Endothelial cell of umbilical vein (primary cell): Measurements from ENCODE around the gene NFIC. TPM values are rescaled to one million over a fixed set of nuclear protein-coding genes. Genes with fewer than 3 reads are reported as not detected.

Experiments
- BruUV-seq: library from RNA; stranded (reverse); fragments of 400-500 nt; replicated peaks from 2 replicates; lab custom pipeline; 2021; lab: Mats Ljungman, UMichigan
- CTCF ChIA-PET: fragments of 300-600, 350-600 bp; sonication (Branson Sonifier 250); formaldehyde crosslinking; loops from one replicate; lab custom pipeline; 2021; ENCODE audit warnings: antibody characterized with exemption, inconsistent platforms; lab: Charles Lee
- POLR2A ChIA-PET: fragments of 300-600, 350-600 bp; sonication (Branson Sonifier 250); formaldehyde crosslinking; loops from one replicate; lab custom pipeline; 2021; ENCODE audit warnings: antibody characterized with exemption, inconsistent platforms; lab: Charles Lee
- DNase-seq: peaks from one replicate; pipeline ENCODE4 v3.0.0-alpha.2; 2011; ENCODE audit warnings: low read depth, low spot score
- FAIRE-seq: peaks from 2 replicates; lab custom pipeline; 2011; peaks lifted over from hg19 to GRCh38; lab: Jason Lieb, UNC
- H2AFZ ChIP-seq: 2 replicates; pipeline ENCODE4 v1.6.0; 2012; ENCODE audit warnings: low read depth, low read length, control low read depth, inconsistent platforms
- H3K27ac ChIP-seq: 2 replicates; pipeline ENCODE4 v1.5.1; 2011; ENCODE audit warnings: low read depth, mild to moderate bottlenecking, control low read depth, low read length, moderate library complexity; ENCODE audit not compliant: insufficient read depth
- H3K27me3 ChIP-seq, 2 experiments: 2 replicates each; pipeline versions ENCODE4 v1.6.0 to v1.6.1; 2011; ENCODE audit warnings: low read length in 2 of 2, mixed read lengths in 1 of 2; ENCODE audit not compliant: control insufficient read depth in 2 of 2, insufficient read depth in 2 of 2
- H3K36me3 ChIP-seq, 2 experiments: 2 replicates in 1 of 2; 3 replicates in 1 of 2; pipeline ENCODE4 v1.5.1; 2011; ENCODE audit warnings: low read length in 2 of 2, mild to moderate bottlenecking in 1 of 2, moderate library complexity in 1 of 2; ENCODE audit not compliant: control insufficient read depth in 2 of 2, insufficient read depth in 2 of 2; ENCODE audit errors: extremely low read depth in 1 of 2
- H3K4me1 ChIP-seq: 3 replicates; pipeline ENCODE4 v1.5.1; 2011; ENCODE audit warnings: mild to moderate bottlenecking, low read length; ENCODE audit not compliant: control insufficient read depth, insufficient read depth; ENCODE audit errors: extremely low read depth
- H3K4me2 ChIP-seq: 2 replicates; pipeline ENCODE4 v1.6.1; 2011; ENCODE audit warnings: low read length, control low read depth, mixed read lengths; ENCODE audit not compliant: insufficient read depth
- H3K4me3 ChIP-seq, 3 experiments: fragments of 200-600 bp in 1 of 3; sonication (generic), shearing (Covaris generic) in 1 of 3; replicated peaks in 1 of 3; 2 replicates each; pipeline ENCODE4 v1.5.1; 2011 to 2016; ENCODE audit warnings: control low read depth in 3 of 3, low read length in 3 of 3, mild to moderate bottlenecking in 2 of 3, inconsistent platforms in 1 of 3, low read depth in 1 of 3, moderate library complexity in 1 of 3; ENCODE audit not compliant: insufficient read depth in 1 of 3
- H3K79me2 ChIP-seq: 2 replicates; pipeline ENCODE4 v1.6.0; 2012; ENCODE audit warnings: low read length, inconsistent platforms; ENCODE audit not compliant: control insufficient read depth, insufficient read depth
- H3K9ac ChIP-seq: replicated peaks from 2 replicates; pipeline ENCODE3; 2011; ENCODE audit warnings: low read length, control low read depth; ENCODE audit not compliant: insufficient read depth; ENCODE audit errors: extremely low read depth
- H3K9me1 ChIP-seq: replicated peaks from 3 replicates; pipeline ENCODE4 v1.6.0; 2011; ENCODE audit warnings: mild to moderate bottlenecking, low read length; ENCODE audit not compliant: control insufficient read depth, insufficient read depth; ENCODE audit errors: extremely low read depth
- H3K9me3 ChIP-seq: replicated peaks from 2 replicates; pipeline ENCODE4 v1.5.1; 2012; ENCODE audit warnings: low read length, inconsistent platforms; ENCODE audit not compliant: control insufficient read depth, insufficient read depth
- H4K20me1 ChIP-seq: replicated peaks from 2 replicates; pipeline ENCODE3; 2011; ENCODE audit warnings: mild to moderate bottlenecking, low read length; ENCODE audit not compliant: control insufficient read depth, insufficient read depth; ENCODE audit errors: extremely low read depth
- CTCF ChIP-seq, 2 donors: IDR thresholded peaks; 1 replicate in 1 of 2; 2 replicates in 1 of 2; pipeline ENCODE4 v1.5.1; 2011; ENCODE audit warnings: low read length in 2 of 2, mild to moderate bottlenecking in 2 of 2, moderate library complexity in 2 of 2, control low read depth in 1 of 2, inconsistent platforms in 1 of 2, low read depth in 1 of 2; ENCODE audit not compliant: insufficient read depth in 1 of 2; ENCODE audit errors: extremely low read depth in 1 of 2
- EZH2 ChIP-seq: IDR thresholded peaks from 2 replicates; pipeline ENCODE4 v1.6.1; 2012; ENCODE audit warnings: borderline replicate concordance, low read depth, mild to moderate bottlenecking, moderate library complexity, low read length, inconsistent platforms; ENCODE audit not compliant: severe bottlenecking
- FOS ChIP-seq: IDR thresholded peaks from 2 replicates; pipeline ENCODE4 v1.6.1; 2011; ENCODE audit warnings: mild to moderate bottlenecking, low read length, moderate library complexity, borderline replicate concordance; ENCODE audit not compliant: insufficient read depth
- GATA2 ChIP-seq: IDR thresholded peaks from 2 replicates; pipeline ENCODE4 v1.7.0; 2011; ENCODE audit warnings: low read depth, mild to moderate bottlenecking, moderate library complexity, mixed read lengths, low read length; ENCODE audit not compliant: insufficient read length, insufficient read depth
- JUN ChIP-seq: IDR thresholded peaks from 2 replicates; pipeline ENCODE4 v1.6.1; 2011; ENCODE audit warnings: borderline replicate concordance, low read depth; ENCODE audit not compliant: insufficient read length, insufficient read depth
- MAX ChIP-seq: IDR thresholded peaks from 2 replicates; pipeline ENCODE4 v1.6.1; 2011; ENCODE audit not compliant: insufficient read depth, insufficient read length
- MYC ChIP-seq: IDR thresholded peaks from one replicate; pipeline ENCODE4 v1.6.1; 2011; ENCODE audit warnings: mild to moderate bottlenecking, low read depth, low read length
- POLR2A ChIP-seq: IDR thresholded peaks from 2 replicates; pipeline ENCODE4 v1.6.1; 2012; ENCODE audit warnings: low read depth, mild to moderate bottlenecking, control low read depth, low read length
- POLR2AphosphoS5 ChIP-seq: IDR thresholded peaks from 2 replicates; pipeline ENCODE4 v1.6.1; 2012; ENCODE audit warnings: low read depth, mild to moderate bottlenecking, control low read depth, low read length, moderate library complexity; ENCODE audit not compliant: insufficient read depth
- dilution Hi-C: fragments of 300-500 bp; cut with MboI; formaldehyde crosslinking; loops from one replicate; pipeline ENCODE4 v1.15.0; 2019; ENCODE audit warnings: low sequenced_read_pairs; ENCODE audit not compliant: extremely low pct_ligation_motif_present
- intact Hi-C: fragments of 100-400 bp; cut with micrococcal nuclease; formaldehyde crosslinking; loops from one replicate; pipeline ENCODE4 v1.10.0; 2022
- polyA plus RNA-seq, 4 experiments: library from polyadenylated mRNA; depleted of rRNA in 3 of 4; stranded (reverse) in 3 of 4; unstranded in 1 of 4; fragments of >200 nt; gene quantifications; 2 replicates each; pipeline versions ENCODE4 v1.2.1 to v1.2.3, GENCODE V29; 2011 to 2012; ENCODE audit warnings: missing spikeins in 1 of 4
- total RNA-seq: library from RNA; stranded (reverse); gene quantifications from 2 replicates; pipeline ENCODE4 v1.2.3, GENCODE V29; 2021

The NFIC gene
- total and polyA plus RNA-seq, 2 donors (not counting 3 experiments of a cell fraction or from before 2014, with no cell fraction given) = 11.4 to 133 TPM

- no peaks in the 10 kb centered on the region for H3K9me3 ChIP-seq
- peaks cover 3% of the 10 kb centered on the region for H3K79me2 ChIP-seq
- no peaks in the 10 kb centered on the region for H3K27me3 ChIP-seq
- no peak for TF ChIP-seq CTCF (IDR thresholded peaks at IDR 0.05; ENCODE audit: extremely low read depth in 1 of 2, insufficient read depth in 1 of 2, low read depth in 1 of 2, low read length in 2 of 2)
- TF ChIP-seq POLR2A = no peak
- no peak for TF ChIP-seq POLR2AphosphoS5
- no peak for TF ChIP-seq EZH2
- no peak for TF ChIP-seq JUN
- TF ChIP-seq GATA2 = no peak
- TF ChIP-seq MYC = no peak
- TF ChIP-seq FOS = no peak
- TF ChIP-seq MAX = no peak
- peak overlapping the region; percentile 82 for H3K27ac ChIP-seq
- FAIRE-seq (no peak), DNase-seq (no peak)
- intact Hi-C loops = loop anchor here (2.0 kb wide), 1 partner anchor 91 kb away; the partner anchor contains the start of gene NFIC
- no peak overlapping the region for H2AFZ ChIP-seq
- no peaks in the 10 kb centered on the region for H3K9me1 ChIP-seq
- BruUV-seq = no TSS peak
- peaks cover under 1 to 24% of the 10 kb centered on the region in 2 experiments for H3K36me3 ChIP-seq
- ChIA-PET POLR2A (no interaction called here), CTCF (interaction anchor here (1.2 kb wide), 1 partner anchor 15 kb away, joined by 3 read pairs; no protein-coding TSS in a partner anchor)
- no peak overlapping the region for H3K9ac ChIP-seq
- no peaks in the 10 kb centered on the region for H4K20me1 ChIP-seq
- H3K4me1 ChIP-seq = peaks cover 26% of the 10 kb centered on the region
- H3K4me2 ChIP-seq = no peak overlapping the region
- dilution Hi-C loops = no loop called here
- H3K4me3 ChIP-seq = no peak overlapping the region
Observed at GRCh38 chr19:3457528-3458228, 91.3 kb downstream of the NFIC start.
